Neural progenitor cell (in vitro differentiated cells): ENCODE results near the gene IGDCC3.

Source experiments
- CTCF ChIP-seq: fragments of 200-600 bp; sonication (generic); IDR thresholded peaks from 2 replicates; pipeline ENCODE4 v1.5.1; 2017; ENCODE audit warnings: antibody characterized with exemption, mild to moderate bottlenecking
- EZH2 ChIP-seq: fragments of 200-600 bp; sonication (generic); IDR thresholded peaks from 2 replicates; pipeline ENCODE4 v1.6.1; 2017; ENCODE audit warnings: antibody characterized with exemption, mild to moderate bottlenecking, moderate library complexity

GRCh38 chr15:65421360-65422215 lies 43.8 kb upstream of the IGDCC3 start:
- TF ChIP-seq CTCF, result no peak
- no peak for TF ChIP-seq EZH2
